HEK293T (cell line): ENCODE results near the gene KIRREL3.

ENCODE experiments used
- ARNT ChIP-seq: fragments of 450-650 bp; IDR thresholded peaks from 2 replicates; pipeline ENCODE4 v1.6.1; 2017; ENCODE audit warnings: mild to moderate bottlenecking
- ELF4 ChIP-seq: fragments of 450-650 bp; IDR thresholded peaks from 2 replicates; pipeline ENCODE4 v1.6.1; 2017; ENCODE audit warnings: antibody characterized with exemption
- FOXA1 ChIP-seq: fragments of 450-650 bp; IDR thresholded peaks from 2 replicates; pipeline ENCODE4 v1.6.1; 2016; ENCODE audit warnings: mild to moderate bottlenecking
- FOXK2 ChIP-seq: fragments of 450-650 bp; IDR thresholded peaks from 2 replicates; pipeline ENCODE4 v1.6.1; 2016; ENCODE audit warnings: mild to moderate bottlenecking
- FOXM1 ChIP-seq: fragments of 450-650 bp; IDR thresholded peaks from 2 replicates; pipeline ENCODE4 v1.6.1; 2017; ENCODE audit warnings: mild to moderate bottlenecking, borderline replicate concordance
- HDGF ChIP-seq: fragments of 450-650 bp; IDR thresholded peaks from 2 replicates; pipeline ENCODE4 v1.6.1; 2017; ENCODE audit warnings: antibody characterized with exemption, borderline replicate concordance
- L3MBTL2 ChIP-seq: fragments of 450-650 bp; conservative IDR thresholded peaks from 2 replicates; pipeline ENCODE4 v1.6.1; 2016; ENCODE audit warnings: mild to moderate bottlenecking
- LEF1 ChIP-seq: fragments of 450-650 bp; IDR thresholded peaks from 2 replicates; pipeline ENCODE4 v1.6.1; 2017; ENCODE audit warnings: mild to moderate bottlenecking, borderline replicate concordance
- NFRKB ChIP-seq: fragments of 450-650 bp; IDR thresholded peaks from 2 replicates; pipeline ENCODE4 v1.6.1; 2016; ENCODE audit warnings: mild to moderate bottlenecking, moderate library complexity
- PKNOX1 ChIP-seq: fragments of 450-650 bp; IDR thresholded peaks from 2 replicates; pipeline ENCODE4 v1.6.1; 2016
- SP1 ChIP-seq: fragments of 450-650 bp; IDR thresholded peaks from 2 replicates; pipeline ENCODE4 v1.6.1; 2017
- SUZ12 ChIP-seq: fragments of 450-650 bp; IDR thresholded peaks from 2 replicates; pipeline ENCODE4 v1.6.1; 2016; ENCODE audit warnings: mild to moderate bottlenecking
- TARDBP ChIP-seq: fragments of 450-650 bp; IDR thresholded peaks from 2 replicates; pipeline ENCODE4 v1.6.1; 2016

GRCh38 chr11:126695293-126695692 lies 305.3 kb downstream of the KIRREL3 start:
- no peak for TF ChIP-seq TARDBP
- no peak for TF ChIP-seq PKNOX1
- no peak for TF ChIP-seq SUZ12
- no peak for TF ChIP-seq ARNT
- TF ChIP-seq L3MBTL2, result no peak
- no peak for TF ChIP-seq NFRKB
- TF ChIP-seq HDGF, result no peak
- TF ChIP-seq SP1, result no peak
- TF ChIP-seq LEF1, result no peak
- TF ChIP-seq FOXA1, result no peak
- TF ChIP-seq ELF4, result no peak
- TF ChIP-seq FOXM1, result no peak
- TF ChIP-seq FOXK2, result no peak
